DOHH2 (cell line): ENCODE measurements around the gene NPFFR2.

Experiments
- H3F3A ChIP-seq: fragments of 200-600 bp; sonication (generic), shearing (Covaris generic); 2 replicates; pipeline ENCODE4 v1.6.0; 2016; ENCODE audit warnings: antibody characterized with exemption, mild to moderate bottlenecking; ENCODE audit not compliant: control insufficient read depth, insufficient read depth
- H3K27ac ChIP-seq: fragments of 200-600 bp; sonication (generic); 2 replicates; pipeline ENCODE4 v1.5.1; 2014; ENCODE audit warnings: low read depth, mild to moderate bottlenecking, low read length, moderate library complexity
- H3K27me3 ChIP-seq: fragments of 200-600 bp; sonication (generic); 2 replicates; pipeline ENCODE4 v1.6.1; 2014; ENCODE audit warnings: mild to moderate bottlenecking, low read length, mixed read lengths; ENCODE audit not compliant: control insufficient read depth
- H3K36me3 ChIP-seq: fragments of 200-600 bp; sonication (generic); 2 replicates; pipeline ENCODE4 v1.6.1; 2014; ENCODE audit warnings: mild to moderate bottlenecking, low read length, moderate library complexity, mixed read lengths; ENCODE audit not compliant: control insufficient read depth
- H3K4me1 ChIP-seq: fragments of 200-600 bp; sonication (generic); 2 replicates; pipeline ENCODE4 v1.6.1; 2014; ENCODE audit warnings: mild to moderate bottlenecking, low read length, mixed read lengths; ENCODE audit not compliant: control insufficient read depth
- H3K4me2 ChIP-seq: fragments of 200-600 bp; sonication (generic); 2 replicates; pipeline ENCODE4 v1.6.0; 2014; ENCODE audit warnings: mild to moderate bottlenecking, low read length, moderate library complexity
- H3K4me3 ChIP-seq: fragments of 200-600 bp; sonication (generic); 2 replicates; pipeline ENCODE4 v1.5.1; 2014; ENCODE audit warnings: mild to moderate bottlenecking, low read length, mixed read lengths
- H3K79me2 ChIP-seq: fragments of 200-600 bp; sonication (generic); 2 replicates; pipeline ENCODE4 v1.6.1; 2014; ENCODE audit warnings: mild to moderate bottlenecking, low read length, mixed read lengths; ENCODE audit not compliant: control insufficient read depth
- H3K9me2 ChIP-seq: fragments of 200-600 bp; sonication (generic); replicated peaks from 2 replicates; pipeline ENCODE4 v1.6.1; 2014; ENCODE audit warnings: mild to moderate bottlenecking, low read length, mixed read lengths; ENCODE audit not compliant: control insufficient read depth
- H3K9me3 ChIP-seq: fragments of 200-600 bp; sonication (generic); 2 replicates; pipeline ENCODE4 v1.6.1; 2014; ENCODE audit warnings: antibody characterized with exemption, low read length, mixed read lengths; ENCODE audit not compliant: control insufficient read depth, insufficient read depth
- H4K20me1 ChIP-seq: fragments of 200-600 bp; sonication (generic); 2 replicates; pipeline ENCODE4 v1.6.0; 2014; ENCODE audit warnings: low read depth, mild to moderate bottlenecking, antibody characterized with exemption, low read length, moderate library complexity; ENCODE audit not compliant: control insufficient read depth, insufficient read depth
- EZH2phosphoT487 ChIP-seq: fragments of 200-600 bp; sonication (generic); IDR thresholded peaks from 2 replicates; pipeline ENCODE4 v1.6.1; 2017; ENCODE audit warnings: borderline replicate concordance, mild to moderate bottlenecking, antibody characterized with exemption, low read length, moderate library complexity, mixed read lengths
- TF ChIP-seq, protein P1 (sequence below): fragments of 200-600 bp; sonication (generic); IDR thresholded peaks from one replicate; pipeline ENCODE4 v1.5.1; 2014; ENCODE audit warnings: antibody characterized with exemption, mild to moderate bottlenecking, low read depth, low read length; ENCODE audit not compliant: poor library complexity, severe bottlenecking

Gene NPFFR2

DNA sequence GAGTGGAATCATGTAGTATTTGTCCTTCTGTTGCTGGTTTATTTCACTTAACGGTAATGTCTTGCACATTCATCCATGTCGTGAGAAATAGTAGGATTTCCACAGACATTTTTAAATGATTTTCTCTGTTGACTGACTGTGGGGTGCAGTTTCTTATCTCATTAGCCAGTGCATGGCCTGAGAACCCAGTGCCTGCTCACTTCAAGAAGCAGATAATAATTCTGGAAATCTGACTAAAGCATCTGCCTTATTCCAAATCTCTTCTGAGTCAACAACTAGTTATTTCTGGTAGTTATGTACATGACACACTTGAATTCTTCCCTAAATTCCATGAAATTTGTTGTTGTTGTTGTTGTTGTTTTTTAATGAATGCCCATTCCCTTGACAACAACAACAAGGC is 77.6 kb downstream of the NPFFR2 start:
- H3F3A ChIP-seq = no peaks in the 10 kb centered on the region
- H3K4me1 ChIP-seq = no peaks in the 10 kb centered on the region
- TF ChIP-seq, protein P1, sequence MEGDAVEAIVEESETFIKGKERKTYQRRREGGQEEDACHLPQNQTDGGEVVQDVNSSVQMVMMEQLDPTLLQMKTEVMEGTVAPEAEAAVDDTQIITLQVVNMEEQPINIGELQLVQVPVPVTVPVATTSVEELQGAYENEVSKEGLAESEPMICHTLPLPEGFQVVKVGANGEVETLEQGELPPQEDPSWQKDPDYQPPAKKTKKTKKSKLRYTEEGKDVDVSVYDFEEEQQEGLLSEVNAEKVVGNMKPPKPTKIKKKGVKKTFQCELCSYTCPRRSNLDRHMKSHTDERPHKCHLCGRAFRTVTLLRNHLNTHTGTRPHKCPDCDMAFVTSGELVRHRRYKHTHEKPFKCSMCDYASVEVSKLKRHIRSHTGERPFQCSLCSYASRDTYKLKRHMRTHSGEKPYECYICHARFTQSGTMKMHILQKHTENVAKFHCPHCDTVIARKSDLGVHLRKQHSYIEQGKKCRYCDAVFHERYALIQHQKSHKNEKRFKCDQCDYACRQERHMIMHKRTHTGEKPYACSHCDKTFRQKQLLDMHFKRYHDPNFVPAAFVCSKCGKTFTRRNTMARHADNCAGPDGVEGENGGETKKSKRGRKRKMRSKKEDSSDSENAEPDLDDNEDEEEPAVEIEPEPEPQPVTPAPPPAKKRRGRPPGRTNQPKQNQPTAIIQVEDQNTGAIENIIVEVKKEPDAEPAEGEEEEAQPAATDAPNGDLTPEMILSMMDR = no peak
- TF ChIP-seq EZH2phosphoT487 = no peak
- H3K9me2 ChIP-seq = no peaks in the 10 kb centered on the region
- no peak overlapping the region for H3K4me2 ChIP-seq
- no peaks in the 10 kb centered on the region for H3K79me2 ChIP-seq
- H3K9me3 ChIP-seq = no peaks in the 10 kb centered on the region
- no peak overlapping the region for H3K27ac ChIP-seq
- no peaks in the 10 kb centered on the region for H4K20me1 ChIP-seq
- H3K36me3 ChIP-seq = no peaks in the 10 kb centered on the region
- H3K4me3 ChIP-seq = no peak overlapping the region
- no peaks in the 10 kb centered on the region for H3K27me3 ChIP-seq

GRCh38 chr4:72109959-72110497 is 78.2 kb downstream of the NPFFR2 start:
- Histone ChIP-seq H3K9me3 (no peaks in the 10 kb centered on the region), H4K20me1 (no peaks in the 10 kb centered on the region), H3K79me2 (no peaks in the 10 kb centered on the region), H3K4me2 (no peak overlapping the region), H3F3A (no peaks in the 10 kb centered on the region), H3K4me1 (no peaks in the 10 kb centered on the region), H3K4me3 (no peak overlapping the region), H3K36me3 (no peaks in the 10 kb centered on the region), H3K27me3 (no peaks in the 10 kb centered on the region), H3K9me2 (no peaks in the 10 kb centered on the region), H3K27ac (no peak overlapping the region)
- TF ChIP-seq, protein P1 = no peak
- no peak for TF ChIP-seq EZH2phosphoT487

DNA sequence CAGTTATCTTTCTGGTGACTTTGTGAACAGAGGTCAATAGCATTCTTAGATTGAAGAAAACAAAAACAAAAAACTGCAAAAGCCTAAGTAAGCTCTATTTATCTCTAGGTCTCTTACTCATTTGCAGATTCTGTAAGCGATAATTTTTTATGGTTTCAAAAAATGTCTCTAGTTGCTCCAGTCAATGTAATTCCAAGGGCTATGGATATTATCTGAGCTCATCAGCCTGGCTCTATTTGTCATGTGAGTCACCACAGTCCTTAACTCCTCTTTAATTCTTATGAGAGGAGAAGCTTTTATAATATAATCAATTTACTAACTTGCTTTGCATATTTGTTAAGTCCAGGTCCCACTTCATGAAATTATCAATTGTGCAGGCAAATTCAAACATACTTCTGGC is 79.1 kb downstream of the NPFFR2 start:
- no peaks in the 10 kb centered on the region for H3K4me1 ChIP-seq
- H3F3A ChIP-seq = no peaks in the 10 kb centered on the region
- no peaks in the 10 kb centered on the region for H3K9me2 ChIP-seq
- H3K36me3 ChIP-seq = no peaks in the 10 kb centered on the region
- H3K4me3 ChIP-seq = no peak overlapping the region
- H3K9me3 ChIP-seq = no peaks in the 10 kb centered on the region
- H3K27me3 ChIP-seq = no peaks in the 10 kb centered on the region
- H3K27ac ChIP-seq = no peak overlapping the region
- no peak overlapping the region for H3K4me2 ChIP-seq
- no peaks in the 10 kb centered on the region for H4K20me1 ChIP-seq
- TF ChIP-seq EZH2phosphoT487 = no peak
- TF ChIP-seq, protein P1 = no peak
- no peaks in the 10 kb centered on the region for H3K79me2 ChIP-seq
